Activated CD8-positive, alpha-beta T cell treated with anti-CD3 and anti-CD28 coated beads for 36 hours (primary cell): Measurements from ENCODE around the gene ZNF610. TPM values are rescaled to one million over a fixed set of nuclear protein-coding genes. Genes with fewer than 3 reads are reported as not detected.

ENCODE experiments used
- ATAC-seq: fragments of 200-7000 bp; cut with Tn5 transposase; one replicate; pipeline ENCODE4 v1.10.0; 2021; ENCODE audit warnings: mild to moderate bottlenecking, moderate library complexity
- CTCF ChIA-PET: fragments of 350-600 bp; sonication (Branson Sonifier 250); formaldehyde crosslinking; loops from one replicate; lab custom pipeline; 2021; ENCODE audit warnings: antibody characterized with exemption; lab: Charles Lee
- POLR2A ChIA-PET: fragments of 350-600 bp; sonication (Branson Sonifier 250); formaldehyde crosslinking; loops from one replicate; lab custom pipeline; 2021; ENCODE audit warnings: antibody characterized with exemption; lab: Charles Lee
- DNase-seq: peaks from one replicate; pipeline ENCODE4 v3.0.0-alpha.2; 2020
- H3K27ac Mint-ChIP-seq: one replicate; pipeline ENCODE4 v1.8.0; 2021; ENCODE audit warnings: mild to moderate bottlenecking, mixed read lengths
- H3K27me3 Mint-ChIP-seq: one replicate; pipeline ENCODE4 v1.8.0; 2021; ENCODE audit warnings: mixed read lengths
- H3K36me3 Mint-ChIP-seq: one replicate; pipeline ENCODE4 v1.8.0; 2021; ENCODE audit warnings: low read depth, mixed read lengths
- H3K4me1 Mint-ChIP-seq: one replicate; pipeline ENCODE4 v1.8.0; 2021; ENCODE audit warnings: low read depth, mixed read lengths
- H3K4me3 Mint-ChIP-seq: one replicate; pipeline ENCODE4 v1.8.0; 2021; ENCODE audit warnings: mild to moderate bottlenecking, moderate library complexity, mixed read lengths
- H3K9me3 Mint-ChIP-seq: one replicate; pipeline ENCODE4 v1.8.0; 2021; ENCODE audit warnings: mixed read lengths
- CTCF ChIP-seq: fragments of 200-600 bp; IDR thresholded peaks from one replicate; pipeline ENCODE4 v1.8.0; 2022; ENCODE audit warnings: antibody characterized with exemption, mild to moderate bottlenecking
- intact Hi-C: fragments of 100-400 bp; cut with micrococcal nuclease; formaldehyde crosslinking; loops from one replicate; pipeline ENCODE4 v1.10.0; 2022
- total RNA-seq, 2 experiments: library from RNA; stranded (reverse); gene quantifications; one replicate each; pipeline ENCODE4 v1.2.3, GENCODE V29; 2021

Gene ZNF610
- total RNA-seq, 2 experiments from 2014 or later, result 1.4 to 3.2 TPM

- Mint-ChIP-seq H3K4me1 (no peaks in the 10 kb centered on the region), H3K4me3 (no peak overlapping the region), H3K36me3 (peaks cover 11% of the 10 kb centered on the region), H3K9me3 (peaks cover 10% of the 10 kb centered on the region), H3K27ac (no peak overlapping the region), H3K27me3 (no peaks in the 10 kb centered on the region)
- ATAC-seq (no peak), DNase-seq (no peak)
- POLR2A ChIA-PET, result no interaction called here
- CTCF ChIA-PET, result no interaction called here
- intact Hi-C loops, result no loop called here
- no peak for TF ChIP-seq CTCF
Measured at GRCh38 chr19:52345162-52345561, 9.1 kb downstream of the ZNF610 start.

GRCh38 chr19:52351512-52351911, 15.5 kb downstream of the ZNF610 start:
- peak; percentile 34 for ATAC-seq
- H3K9me3 Mint-ChIP-seq, result peaks cover 35% of the 10 kb centered on the region
- POLR2A ChIA-PET, result no interaction called here
- H3K27me3 Mint-ChIP-seq, result no peaks in the 10 kb centered on the region
- H3K4me1 Mint-ChIP-seq, result no peaks in the 10 kb centered on the region
- no peak for TF ChIP-seq CTCF
- H3K36me3 Mint-ChIP-seq, result peaks cover 57% of the 10 kb centered on the region
- H3K4me3 Mint-ChIP-seq, result no peak overlapping the region
- intact Hi-C loops, result no loop called here
- peak; percentile 30 for DNase-seq
- CTCF ChIA-PET, result no interaction called here
- H3K27ac Mint-ChIP-seq, result no peak overlapping the region

GRCh38 chr19:52366414-52366824, 30.4 kb downstream of the ZNF610 start:
- peaks cover 11% of the 10 kb centered on the region for H3K4me1 Mint-ChIP-seq
- H3K4me3 Mint-ChIP-seq, result no peak overlapping the region
- ChIA-PET CTCF (no interaction called here), POLR2A (no interaction called here)
- H3K27ac Mint-ChIP-seq, result no peak overlapping the region
- no peak for TF ChIP-seq CTCF
- DNase-seq, result no peak
- intact Hi-C loops, result no loop called here
- peaks cover 56% of the 10 kb centered on the region for H3K36me3 Mint-ChIP-seq
- H3K27me3 Mint-ChIP-seq, result no peaks in the 10 kb centered on the region
- ATAC-seq, result no peak
- peaks cover 48% of the 10 kb centered on the region for H3K9me3 Mint-ChIP-seq

GRCh38 chr19:52369559-52370340, 33.7 kb downstream of the ZNF610 start, which contains the start of gene ZNF880:
TSS of gene ZNF880 (plus strand) at chr19:52369923. CDS start at chr19:52369966, 43 bp downstream.
- Mint-ChIP-seq H3K4me1 (peaks cover 11% of the 10 kb centered on the region), H3K27me3 (no peaks in the 10 kb centered on the region), H3K27ac (peak within 1 kb of the TSS; percentile 98), H3K4me3 (peak within 1 kb of the TSS; percentile 95), H3K9me3 (peaks cover 49% of the 10 kb centered on the region), H3K36me3 (peaks cover 68% of the 10 kb centered on the region)
- intact Hi-C loops, result no loop called here
- DNase-seq (peak; percentile 95), ATAC-seq (peak; percentile 99)
- TF ChIP-seq CTCF, result no peak
- ChIA-PET POLR2A (interaction anchor here (0.5 to 1.4 kb wide), 2 partner anchors 29 to 320 kb away, joined by 3 to 7 read pairs; no protein-coding TSS in a partner anchor), CTCF (no interaction called here)

GRCh38 chr19:52370341-52370710, 34.3 kb downstream of the ZNF610 start:
- peaks cover 11% of the 10 kb centered on the region for H3K4me1 Mint-ChIP-seq
- H3K27ac Mint-ChIP-seq, result peak overlapping the region; percentile 98
- ATAC-seq (no peak), DNase-seq (no peak)
- H3K4me3 Mint-ChIP-seq, result peak overlapping the region; percentile 95
- H3K36me3 Mint-ChIP-seq, result peaks cover 68% of the 10 kb centered on the region
- POLR2A ChIA-PET, result no interaction called here
- intact Hi-C loops, result no loop called here
- peaks cover 50% of the 10 kb centered on the region for H3K9me3 Mint-ChIP-seq
- TF ChIP-seq CTCF, result no peak
- CTCF ChIA-PET, result no interaction called here
- no peaks in the 10 kb centered on the region for H3K27me3 Mint-ChIP-seq
